ENCODE data around the gene CATSPER1. TPM values are rescaled to one million over a fixed set of nuclear protein-coding genes. Genes with fewer than 3 reads are reported as not detected.

The CATSPER1 gene
- total and polyA plus RNA-seq, 2 of the 13 experiments (the other 11 are each of a cell fraction or from before 2014, with no cell fraction given): 0.17 TPM; not detected in 1

DNA sequence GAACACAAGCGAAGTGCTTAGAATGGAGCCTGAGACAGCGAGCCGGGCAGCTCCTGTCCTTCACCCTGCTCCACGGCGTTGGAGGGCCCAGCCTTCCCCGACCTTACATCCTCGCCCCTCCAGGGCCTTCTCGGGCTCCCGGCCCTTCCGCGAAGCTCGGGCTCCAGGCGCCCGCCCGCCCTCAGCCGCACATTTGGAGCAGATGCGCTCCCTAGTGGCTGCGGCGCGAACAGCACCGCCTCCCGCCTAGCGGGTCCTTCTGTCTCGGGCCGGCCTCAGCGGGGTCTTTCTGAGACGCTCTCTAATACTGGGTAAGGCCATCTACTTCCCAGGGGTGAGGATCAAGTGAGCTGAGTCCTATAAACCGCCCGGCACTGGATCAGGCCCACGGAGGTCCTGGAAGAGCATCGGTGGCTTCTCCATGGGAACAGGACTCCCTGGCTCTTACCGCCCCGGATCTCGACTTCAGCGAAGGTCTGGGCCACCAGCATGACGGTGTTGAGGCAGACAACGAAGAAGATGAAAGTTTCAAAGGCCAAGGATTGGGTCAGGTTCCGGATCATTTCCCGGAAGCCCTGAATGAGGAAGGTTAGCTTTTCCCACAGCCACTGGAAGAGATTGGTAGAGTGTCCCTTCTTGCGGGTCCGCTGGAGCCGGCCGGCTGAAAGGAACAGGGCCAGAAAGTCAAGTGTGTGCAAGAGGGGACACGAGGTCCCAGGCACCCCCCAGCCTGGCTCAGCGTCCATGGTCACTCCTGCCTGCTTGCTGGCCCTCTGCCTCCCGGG, 3.7 kb downstream of the CATSPER1 start (continued):
- TF ChIP-seq CREB1 (IDR thresholded peaks at IDR 0.05) (no peak), CREB1 (CRISPR knock-in tag; IDR thresholded peaks at IDR 0.05) (no peak), SAP130 (CRISPR knock-in tag; IDR thresholded peaks at IDR 0.05; ENCODE audit: low read depth) (peak; percentile 33; the same call in 1 of the 2 replicates), ZNF605 (CRISPR knock-in tag; IDR thresholded peaks at IDR 0.05) (peak; percentile 15; the same call in 1 of the 2 replicates), NR2C2 (CRISPR knock-in tag; IDR thresholded peaks at IDR 0.05; ENCODE audit: borderline replicate concordance) (peak; percentile 25; the same call in 1 of the 2 replicates), ZFX (CRISPR knock-in tag; IDR thresholded peaks at IDR 0.05; ENCODE audit: low read depth) (peak; percentile 65), IRF2 (CRISPR knock-in tag; IDR thresholded peaks at IDR 0.05) (0 out of 2 replicates have a peak, but pooled peaks have one; percentile 23), ZNF616 (CRISPR knock-in tag; IDR thresholded peaks at IDR 0.05; ENCODE audit: low read depth) (no peak), ZNF205 (CRISPR knock-in tag; IDR thresholded peaks at IDR 0.05) (0 out of 2 replicates have a peak, but pooled peaks have one; percentile 38)
- TF ChIP-seq, protein P1, sequence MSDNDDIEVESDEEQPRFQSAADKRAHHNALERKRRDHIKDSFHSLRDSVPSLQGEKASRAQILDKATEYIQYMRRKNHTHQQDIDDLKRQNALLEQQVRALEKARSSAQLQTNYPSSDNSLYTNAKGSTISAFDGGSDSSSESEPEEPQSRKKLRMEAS (IDR thresholded peaks at IDR 0.05): peak; percentile 39; the same call in 1 of the 2 replicates
- TF ChIP-seq, protein P2, sequence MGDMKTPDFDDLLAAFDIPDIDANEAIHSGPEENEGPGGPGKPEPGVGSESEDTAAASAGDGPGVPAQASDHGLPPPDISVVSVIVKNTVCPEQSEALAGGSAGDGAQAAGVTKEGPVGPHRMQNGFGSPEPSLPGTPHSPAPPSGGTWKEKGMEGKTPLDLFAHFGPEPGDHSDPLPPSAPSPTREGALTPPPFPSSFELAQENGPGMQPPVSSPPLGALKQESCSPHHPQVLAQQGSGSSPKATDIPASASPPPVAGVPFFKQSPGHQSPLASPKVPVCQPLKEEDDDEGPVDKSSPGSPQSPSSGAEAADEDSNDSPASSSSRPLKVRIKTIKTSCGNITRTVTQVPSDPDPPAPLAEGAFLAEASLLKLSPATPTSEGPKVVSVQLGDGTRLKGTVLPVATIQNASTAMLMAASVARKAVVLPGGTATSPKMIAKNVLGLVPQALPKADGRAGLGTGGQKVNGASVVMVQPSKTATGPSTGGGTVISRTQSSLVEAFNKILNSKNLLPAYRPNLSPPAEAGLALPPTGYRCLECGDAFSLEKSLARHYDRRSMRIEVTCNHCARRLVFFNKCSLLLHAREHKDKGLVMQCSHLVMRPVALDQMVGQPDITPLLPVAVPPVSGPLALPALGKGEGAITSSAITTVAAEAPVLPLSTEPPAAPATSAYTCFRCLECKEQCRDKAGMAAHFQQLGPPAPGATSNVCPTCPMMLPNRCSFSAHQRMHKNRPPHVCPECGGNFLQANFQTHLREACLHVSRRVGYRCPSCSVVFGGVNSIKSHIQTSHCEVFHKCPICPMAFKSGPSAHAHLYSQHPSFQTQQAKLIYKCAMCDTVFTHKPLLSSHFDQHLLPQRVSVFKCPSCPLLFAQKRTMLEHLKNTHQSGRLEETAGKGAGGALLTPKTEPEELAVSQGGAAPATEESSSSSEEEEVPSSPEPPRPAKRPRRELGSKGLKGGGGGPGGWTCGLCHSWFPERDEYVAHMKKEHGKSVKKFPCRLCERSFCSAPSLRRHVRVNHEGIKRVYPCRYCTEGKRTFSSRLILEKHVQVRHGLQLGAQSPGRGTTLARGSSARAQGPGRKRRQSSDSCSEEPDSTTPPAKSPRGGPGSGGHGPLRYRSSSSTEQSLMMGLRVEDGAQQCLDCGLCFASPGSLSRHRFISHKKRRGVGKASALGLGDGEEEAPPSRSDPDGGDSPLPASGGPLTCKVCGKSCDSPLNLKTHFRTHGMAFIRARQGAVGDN (CRISPR knock-in tag; IDR thresholded peaks at IDR 0.05): peak; percentile 76
